ENCODE measurements around the gene CST5.
"Not testable (repeated sequence)": the region's sequence is repeated elsewhere in the genome, so short reads cannot be mapped to it uniquely, and the experiment has no call there.

The CST5 gene

GRCh38 chr20:23856736-23857135 lies 22.8 kb downstream of the CST5 start:
- DNase-seq (ENCODE audit: low read depth in 2 of 3, low spot score in 2 of 3), result no peak

- no peak for DNase-seq (ENCODE audit: low read depth in 2 of 3, low spot score in 2 of 3)
Observed at GRCh38 chr20:23856226-23856625, 23.3 kb downstream of the CST5 start.

- DNase-seq (ENCODE audit: low read depth in 2 of 3, low spot score in 2 of 3), result no peak
Observed at GRCh38 chr20:23841693-23842092, 37.9 kb downstream of the CST5 start.

- no peak for DNase-seq (ENCODE audit: low read depth in 2 of 3, low spot score in 2 of 3)
Observed at GRCh38 chr20:23835716-23836115, 43.8 kb downstream of the CST5 start.

GRCh38 chr20:23832775-23833513 lies 46.6 kb downstream of the CST5 start:
- DNase-seq (ENCODE audit: low read depth in 2 of 3, low spot score in 2 of 3), result no peak

- not testable (repeated sequence) for DNase-seq (ENCODE audit: low read depth in 2 of 3, low spot score in 2 of 3)
Observed at GRCh38 chr20:23831961-23832360, 47.6 kb downstream of the CST5 start.

GRCh38 chr20:23826541-23827021 lies 53.0 kb downstream of the CST5 start, which contains the start of gene CST2:
Gene CST2, minus strand, starts transcription at chr20:23826729. Its CDS starts 69 bp downstream, at chr20:23826660.
- DNase-seq (ENCODE audit: low read depth in 2 of 3, low spot score in 2 of 3), result no peak

All from activated CD8-positive, alpha-beta memory T cell treated with anti-CD3 and anti-CD28 coated beads for 48 hours (primary cell).